IPS-15b (cell line): ENCODE results near the gene GHRH.

Source experiments
- H3K27me3 ChIP-seq: one replicate; pipeline ENCODE4 v1.6.1; 2013; ENCODE audit warnings: low read length; ENCODE audit not compliant: control insufficient read depth, insufficient read depth
- H3K36me3 ChIP-seq: one replicate; pipeline ENCODE4 v1.6.1; 2013; ENCODE audit warnings: low read length; ENCODE audit not compliant: control insufficient read depth, insufficient read depth
- H3K4me1 ChIP-seq: one replicate; pipeline ENCODE4 v1.6.1; 2013; ENCODE audit warnings: mild to moderate bottlenecking, low read length; ENCODE audit not compliant: control insufficient read depth, insufficient read depth
- H3K4me3 ChIP-seq: one replicate; pipeline ENCODE4 v1.5.1; 2013; ENCODE audit warnings: low read depth, low read length
- H3K9ac ChIP-seq: one replicate; pipeline ENCODE4 v1.6.1; 2013; ENCODE audit warnings: low read depth, mild to moderate bottlenecking, low read length
- H3K9me3 ChIP-seq: one replicate; pipeline ENCODE4 v1.6.1; 2013; ENCODE audit warnings: mild to moderate bottlenecking, low read length; ENCODE audit not compliant: control insufficient read depth, insufficient read depth

The GHRH gene

DNA sequence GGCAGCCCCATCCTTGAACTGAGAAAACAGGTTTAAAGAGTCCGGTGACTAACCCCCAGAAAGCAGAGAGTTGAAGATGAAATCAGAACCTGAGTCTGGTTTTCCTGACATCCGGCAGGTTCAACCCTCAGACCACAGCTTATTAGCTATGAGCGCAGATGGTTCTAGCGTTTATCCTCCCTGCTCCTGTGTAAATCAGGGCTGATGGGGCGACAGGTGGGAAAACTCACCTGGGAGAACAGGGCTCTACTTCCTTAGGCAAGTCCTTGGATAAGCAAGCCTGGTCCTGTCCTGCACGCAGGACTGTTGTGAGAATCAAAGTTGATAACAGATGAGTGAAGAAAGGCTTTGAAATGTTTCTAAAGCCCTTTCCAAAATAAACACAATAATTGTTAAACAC lies 31.4 kb downstream of the GHRH start:
- H3K9ac ChIP-seq: peak overlapping the region; percentile 55
- H3K36me3 ChIP-seq: peaks cover 62% of the 10 kb centered on the region
- no peak overlapping the region for H3K4me3 ChIP-seq

GRCh38 chr20:37229357-37229756 lies 32.3 kb downstream of the GHRH start:
- Histone ChIP-seq H3K9me3 (no peaks in the 10 kb centered on the region), H3K9ac (no peak overlapping the region), H3K4me1 (peaks cover 23% of the 10 kb centered on the region), H3K36me3 (peaks cover 61% of the 10 kb centered on the region), H3K27me3 (no peaks in the 10 kb centered on the region), H3K4me3 (no peak overlapping the region)

More for the DNA sequence above, 31.4 kb downstream of the GHRH start:
- Histone ChIP-seq H3K4me1 (peaks cover 23% of the 10 kb centered on the region), H3K9me3 (no peaks in the 10 kb centered on the region), H3K27me3 (no peaks in the 10 kb centered on the region)

DNA sequence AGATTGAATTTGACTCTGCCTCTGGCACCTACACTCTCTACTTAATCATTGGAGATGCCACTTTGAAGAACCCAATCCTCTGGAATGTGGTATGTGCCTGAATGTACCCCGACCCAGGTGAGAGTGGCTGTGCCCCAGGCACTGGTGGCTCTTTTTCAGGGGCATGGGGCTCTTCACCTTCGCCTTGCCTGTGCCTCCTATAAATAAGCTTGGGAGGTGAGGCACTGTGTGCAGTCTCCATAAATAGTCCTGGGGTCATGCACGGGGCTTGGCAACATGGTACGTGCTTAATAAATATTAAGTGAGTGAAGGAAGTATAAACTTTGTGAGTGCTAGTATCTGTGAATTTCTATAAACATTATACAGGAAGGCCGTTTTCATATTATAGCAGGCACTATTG lies 33.0 kb downstream of the GHRH start:
- H3K9ac ChIP-seq: no peak overlapping the region
- no peaks in the 10 kb centered on the region for H3K9me3 ChIP-seq
- H3K27me3 ChIP-seq: no peaks in the 10 kb centered on the region
- peaks cover 23% of the 10 kb centered on the region for H3K4me1 ChIP-seq
- peaks cover 65% of the 10 kb centered on the region for H3K36me3 ChIP-seq
- H3K4me3 ChIP-seq: no peak overlapping the region

GRCh38 chr20:37228082-37228481 lies 33.5 kb downstream of the GHRH start:
- no peak overlapping the region for H3K9ac ChIP-seq
- peaks cover 24% of the 10 kb centered on the region for H3K4me1 ChIP-seq
- no peaks in the 10 kb centered on the region for H3K27me3 ChIP-seq
- H3K9me3 ChIP-seq: no peaks in the 10 kb centered on the region
- H3K36me3 ChIP-seq: peaks cover 69% of the 10 kb centered on the region
- H3K4me3 ChIP-seq: no peak overlapping the region

- Histone ChIP-seq H3K4me3 (no peak overlapping the region), H3K9me3 (no peaks in the 10 kb centered on the region), H3K9ac (no peak overlapping the region), H3K36me3 (peaks cover 61% of the 10 kb centered on the region), H3K27me3 (no peaks in the 10 kb centered on the region), H3K4me1 (peaks cover 31% of the 10 kb centered on the region)
Measured at GRCh38 chr20:37226889-37227288, 34.7 kb downstream of the GHRH start.

GRCh38 chr20:37225146-37225545 lies 36.5 kb downstream of the GHRH start:
- H3K4me3 ChIP-seq: no peak overlapping the region
- peaks cover 50% of the 10 kb centered on the region for H3K36me3 ChIP-seq

DNA sequence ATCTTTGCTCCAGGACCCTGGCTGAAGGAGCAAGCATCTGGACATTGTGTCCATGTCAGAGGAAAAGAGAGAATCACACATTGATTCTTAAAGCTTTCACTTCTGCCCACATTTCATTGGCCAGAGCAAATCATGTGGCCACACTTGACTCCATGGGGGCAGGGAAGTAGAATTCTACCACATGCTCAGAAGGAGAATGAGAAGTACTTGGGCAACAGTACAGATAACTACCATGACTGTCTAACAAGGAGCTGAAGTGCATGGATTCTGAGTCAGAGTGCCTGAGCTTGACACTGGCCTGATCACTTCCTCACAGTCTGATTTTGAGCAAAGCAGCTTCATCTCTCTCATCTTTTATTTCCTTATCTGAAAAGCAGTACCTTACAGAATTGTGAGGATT lies 38.6 kb downstream of the GHRH start:
- Histone ChIP-seq H3K4me3 (no peak overlapping the region), H3K9me3 (no peaks in the 10 kb centered on the region), H3K27me3 (no peaks in the 10 kb centered on the region), H3K9ac (no peak overlapping the region), H3K36me3 (peaks cover 42% of the 10 kb centered on the region), H3K4me1 (peaks cover 14% of the 10 kb centered on the region)

More at GRCh38 chr20:37225146-37225545, 36.5 kb downstream of the GHRH start:
- no peaks in the 10 kb centered on the region for H3K9me3 ChIP-seq
- no peaks in the 10 kb centered on the region for H3K27me3 ChIP-seq
- peaks cover 28% of the 10 kb centered on the region for H3K4me1 ChIP-seq
- H3K9ac ChIP-seq: no peak overlapping the region

- H3K27me3 ChIP-seq: no peaks in the 10 kb centered on the region
- peaks cover 34% of the 10 kb centered on the region for H3K36me3 ChIP-seq
- H3K9ac ChIP-seq: no peak overlapping the region
- no peaks in the 10 kb centered on the region for H3K9me3 ChIP-seq
- peaks cover 14% of the 10 kb centered on the region for H3K4me1 ChIP-seq
- no peak overlapping the region for H3K4me3 ChIP-seq
Measured at GRCh38 chr20:37222086-37222485, 39.5 kb downstream of the GHRH start.

DNA sequence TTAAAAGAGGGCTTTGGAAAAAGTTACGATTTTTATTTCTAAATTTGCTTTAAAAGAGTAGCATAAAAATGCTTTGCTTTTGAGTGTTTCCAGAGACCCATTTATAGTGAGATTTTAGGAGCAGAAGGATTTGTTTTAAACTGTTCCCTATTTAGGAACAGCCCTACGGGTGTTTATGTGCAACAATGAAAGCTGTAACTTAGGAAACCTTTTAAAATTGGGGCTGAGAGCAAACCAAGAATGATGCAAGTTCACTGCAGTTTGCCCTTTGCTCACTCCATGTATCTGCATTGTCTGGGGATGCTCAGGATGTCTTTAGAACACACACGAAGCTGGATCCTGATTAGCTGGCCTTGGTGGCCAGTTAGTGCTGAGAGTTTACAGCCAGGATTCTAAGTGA lies 40.9 kb downstream of the GHRH start:
- Histone ChIP-seq H3K4me1 (peaks cover 14% of the 10 kb centered on the region), H3K9me3 (no peaks in the 10 kb centered on the region), H3K9ac (no peak overlapping the region), H3K27me3 (no peaks in the 10 kb centered on the region), H3K36me3 (peaks cover 26% of the 10 kb centered on the region), H3K4me3 (no peak overlapping the region)

- Histone ChIP-seq H3K9ac (no peak overlapping the region), H3K4me1 (peaks cover 14% of the 10 kb centered on the region), H3K9me3 (no peaks in the 10 kb centered on the region), H3K4me3 (no peak overlapping the region), H3K27me3 (no peaks in the 10 kb centered on the region), H3K36me3 (peaks cover 19% of the 10 kb centered on the region)
Measured at GRCh38 chr20:37219751-37220668, 41.6 kb downstream of the GHRH start.

- H3K27me3 ChIP-seq: no peaks in the 10 kb centered on the region
- peaks cover 14% of the 10 kb centered on the region for H3K4me1 ChIP-seq
- no peak overlapping the region for H3K4me3 ChIP-seq
- peaks cover 10% of the 10 kb centered on the region for H3K36me3 ChIP-seq
- no peaks in the 10 kb centered on the region for H3K9me3 ChIP-seq
- H3K9ac ChIP-seq: no peak overlapping the region
Measured at GRCh38 chr20:37218976-37219375, 42.6 kb downstream of the GHRH start.

DNA sequence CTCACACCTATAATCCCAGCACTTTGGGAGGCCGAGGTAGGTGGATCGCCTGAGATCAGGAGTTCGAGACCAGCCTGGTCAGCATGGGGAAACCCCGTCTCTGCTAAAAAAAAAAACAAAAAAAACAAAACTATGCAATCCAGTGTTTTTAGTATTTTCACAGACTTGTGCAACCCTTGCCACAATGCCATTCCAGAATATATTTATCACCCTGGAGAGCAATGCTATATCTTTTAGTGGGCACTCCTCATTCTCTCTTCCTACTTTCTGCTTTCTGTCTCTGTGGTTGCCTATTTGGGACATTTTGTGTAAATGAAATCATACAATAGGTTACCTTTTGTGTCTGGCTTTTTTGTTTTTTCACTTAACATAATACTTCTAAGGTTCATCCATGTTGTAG lies 43.2 kb downstream of the GHRH start:
- H3K9me3 ChIP-seq: no peaks in the 10 kb centered on the region
- H3K9ac ChIP-seq: no peak overlapping the region
- H3K36me3 ChIP-seq: peaks cover 8% of the 10 kb centered on the region
- no peaks in the 10 kb centered on the region for H3K27me3 ChIP-seq
- H3K4me1 ChIP-seq: peaks cover 14% of the 10 kb centered on the region
- no peak overlapping the region for H3K4me3 ChIP-seq
